Heart right ventricle (tissue), 16 donors: Measurements from ENCODE around the gene RMDN3. TPM values are rescaled to one million over a fixed set of nuclear protein-coding genes. Genes with fewer than 3 reads are reported as not detected.

Experiments used
- ATAC-seq, 8 donors: fragments of 200-7000 bp; cut with Tn5 transposase; one replicate each; pipeline ENCODE4 v1.9.1; 2020; ENCODE audit warnings: mild to moderate bottlenecking in 8 of 8, moderate library complexity in 8 of 8, moderate number of reproducible peaks in 1 of 8
- DNase-seq, 2 donors: peaks; one replicate each; pipeline ENCODE4 v3.0.0-alpha.2; 2020
- H3K27ac ChIP-seq, 10 donors: fragments of 200-600 bp; sonication (generic) in 2 of 10; one replicate each; pipeline versions ENCODE4 v1.5.0 to v1.8.0; 2020 to 2022; ENCODE audit warnings: mild to moderate bottlenecking in 3 of 10
- H3K27me3 ChIP-seq, 7 donors: fragments of 200-600 bp; one replicate each; pipeline ENCODE4 v1.8.0; 2021 to 2022; ENCODE audit warnings: mild to moderate bottlenecking in 2 of 7
- H3K36me3 ChIP-seq, 9 donors: fragments of 200-600 bp; sonication (generic) in 1 of 9; one replicate each; pipeline versions ENCODE4 v1.5.0 to v1.8.0; 2020 to 2022; ENCODE audit warnings: mild to moderate bottlenecking in 2 of 9
- H3K4me1 ChIP-seq, 9 donors: fragments of 200-600 bp; sonication (generic) in 1 of 9; one replicate each; pipeline versions ENCODE4 v1.5.0 to v1.8.0; 2020 to 2022; ENCODE audit warnings: mild to moderate bottlenecking in 4 of 9
- H3K4me3 ChIP-seq, 10 donors: fragments of 200-600 bp; sonication (generic) in 2 of 10; one replicate each; pipeline versions ENCODE4 v1.5.0 to v1.8.0; 2020 to 2022; ENCODE audit warnings: mild to moderate bottlenecking in 7 of 10, moderate library complexity in 2 of 10
- H3K9me3 ChIP-seq, 11 donors: fragments of 200-600 bp in 10 of 11; sonication (generic) in 2 of 11; one replicate each; pipeline versions ENCODE4 v1.5.0 to v1.8.0; 2013 to 2022; ENCODE audit warnings: mild to moderate bottlenecking in 2 of 11, control low read depth in 1 of 11, moderate library complexity in 1 of 11
- WGBS, 2 donors: extraction: QIAGEN DNeasy Blood & Tissue Kit; methylation state at CpG; one replicate each; pipeline ENCODE4 v1.1.7; 2013; ENCODE audit warnings: inconsistent platforms in 1 of 2; 5-methylcytosine and 5-hydroxymethylcytosine counted together
- intact Hi-C, 10 donors: fragments of 100-400 bp; cut with DNase I; formaldehyde crosslinking; loops; one replicate each; pipeline versions ENCODE4 v1.11.1 to v1.14.2; 2022
- polyA plus RNA-seq, 2 donors: library from polyadenylated mRNA; stranded (reverse); fragments of 200-250 nt; gene quantifications; one replicate each; pipeline ENCODE4 v1.2.3, GENCODE V29; 2013
- total RNA-seq, 10 donors: library from RNA; stranded (reverse); fragmentation: NEBNext Ultra II Directional in 3 of 10; extraction: Animal tissue kit (Norgen Biotek cat#: 25700) in 3 of 10; gene quantifications; one replicate each; pipeline versions ENCODE4 v1.2.1 to v1.2.4, GENCODE V29; 2021 to 2023
- TF ChIP-seq, protein P1 (sequence below), 9 donors: fragments of 200-600 bp; sonication (generic) in 2 of 9; IDR thresholded peaks; one replicate each; pipeline versions ENCODE4 v1.5.0 to v1.8.0; 2021 to 2022; ENCODE audit warnings: antibody characterized with exemption in 9 of 9, mild to moderate bottlenecking in 5 of 9, moderate library complexity in 1 of 9
- donor health status: Arrhythmogenic right ventricular cardiomyopathy.
- donor health status: ischemic (EF 13 %, LVEDD 7.1; RV severe dilation, severe dysfunction).
- donor health status: healthy with polysubstance abuse.
- donor health status: DM: no; HTN: yes; CAD: no.
- donor health status: DM: no; HTN: no; CAD: no.
- donor health status: ischemic (EF 25% LVEDD 6.9; RV normal size, moderate dysfunction).
- donor health status: ischemic (EF 25% LVEDD 5.7; RV mildly dilated, moderate dysfunction).
- donor health status: healthy.
- donor health status: DM: yes; HTN: yes; CAD: no.
- donor health status: Ischemic cardiomyopathy.
- donor health status: ischemic (EF 35%, LVEDD 5.7; RV mildly dilated, moderate dysfunction).
- donor health status: nonischemic (EF 11% LVEDD 7.7; RV severe dilation, severe dysfunction).
- donor health status: DM: yes; HTN: yes; CAD: no.
- donor health status: PGD.
- donor health status: ischemic (EF 29% LVEDD 5.4; RV normal size, mild dysfunction).
- donor health status: nonischemic (EF 23%, LVEDD 6.1; RV moderate dilation, normal function).

Gene RMDN3
- total and polyA plus RNA-seq, 12 donors, result 12.2 to 21.7 (median 17.6) TPM

- Histone ChIP-seq H3K27me3 (no peaks in the 10 kb centered on the region), H3K9me3 (no peaks in the 10 kb centered on the region), H3K36me3 (peaks cover 0 to 32% (median 0%) of the 10 kb centered on the region in 9 donors), H3K4me1 (peaks cover 0 to 41% (median 19%) of the 10 kb centered on the region in 9 donors), H3K27ac (no peak overlapping the region), H3K4me3 (no peak overlapping the region)
- intact Hi-C loops, result no loop called here
- ATAC-seq (no peak), DNase-seq (no peak)
- 89% methylated on average over 3 of the region's 3 CpGs for WGBS, 2 donors
- TF ChIP-seq, protein P1, sequence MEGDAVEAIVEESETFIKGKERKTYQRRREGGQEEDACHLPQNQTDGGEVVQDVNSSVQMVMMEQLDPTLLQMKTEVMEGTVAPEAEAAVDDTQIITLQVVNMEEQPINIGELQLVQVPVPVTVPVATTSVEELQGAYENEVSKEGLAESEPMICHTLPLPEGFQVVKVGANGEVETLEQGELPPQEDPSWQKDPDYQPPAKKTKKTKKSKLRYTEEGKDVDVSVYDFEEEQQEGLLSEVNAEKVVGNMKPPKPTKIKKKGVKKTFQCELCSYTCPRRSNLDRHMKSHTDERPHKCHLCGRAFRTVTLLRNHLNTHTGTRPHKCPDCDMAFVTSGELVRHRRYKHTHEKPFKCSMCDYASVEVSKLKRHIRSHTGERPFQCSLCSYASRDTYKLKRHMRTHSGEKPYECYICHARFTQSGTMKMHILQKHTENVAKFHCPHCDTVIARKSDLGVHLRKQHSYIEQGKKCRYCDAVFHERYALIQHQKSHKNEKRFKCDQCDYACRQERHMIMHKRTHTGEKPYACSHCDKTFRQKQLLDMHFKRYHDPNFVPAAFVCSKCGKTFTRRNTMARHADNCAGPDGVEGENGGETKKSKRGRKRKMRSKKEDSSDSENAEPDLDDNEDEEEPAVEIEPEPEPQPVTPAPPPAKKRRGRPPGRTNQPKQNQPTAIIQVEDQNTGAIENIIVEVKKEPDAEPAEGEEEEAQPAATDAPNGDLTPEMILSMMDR (IDR thresholded peaks at IDR 0.05), result no peak
These were observed 44.5 kb upstream of the RMDN3 start for GRCh38 chr15:40799523-40799922.

DNA sequence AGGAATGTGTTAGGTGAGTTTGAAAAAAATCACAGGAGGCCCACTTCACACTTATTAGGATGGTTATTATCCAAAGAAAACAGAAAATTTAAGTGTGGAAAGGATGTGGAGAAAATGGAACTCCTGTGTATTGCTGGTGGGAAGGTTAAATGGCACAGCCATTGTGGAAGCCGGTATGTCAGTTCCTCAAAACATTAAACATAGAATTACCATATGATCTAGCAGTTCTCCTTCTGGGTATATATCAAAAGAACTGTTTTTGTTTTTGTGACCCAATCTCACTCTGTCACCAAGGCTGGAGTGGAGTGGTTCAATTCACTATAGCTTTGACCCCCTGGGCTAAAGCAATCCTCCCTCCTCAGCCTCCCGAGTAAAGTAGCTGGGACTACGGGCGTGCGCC is 41.5 kb upstream of the RMDN3 start:
- 94 to 97% methylated on average over 5 of the region's 5 CpGs for WGBS, 2 donors
- peaks cover 0 to 34% (median 20%) of the 10 kb centered on the region in 9 donors for H3K4me1 ChIP-seq
- H3K27me3 ChIP-seq, result no peaks in the 10 kb centered on the region
- no peaks in the 10 kb centered on the region for H3K9me3 ChIP-seq
- DNase-seq (no peak), ATAC-seq (no peak)
- peak overlapping the region in 1 of 10 donors; percentile 25 for H3K27ac ChIP-seq
- TF ChIP-seq, protein P1 (IDR thresholded peaks at IDR 0.05), result no peak
- intact Hi-C loops, result no loop called here
- H3K4me3 ChIP-seq, result no peak overlapping the region
- H3K36me3 ChIP-seq, result peaks cover 0 to 30% (median 0%) of the 10 kb centered on the region in 9 donors

DNA sequence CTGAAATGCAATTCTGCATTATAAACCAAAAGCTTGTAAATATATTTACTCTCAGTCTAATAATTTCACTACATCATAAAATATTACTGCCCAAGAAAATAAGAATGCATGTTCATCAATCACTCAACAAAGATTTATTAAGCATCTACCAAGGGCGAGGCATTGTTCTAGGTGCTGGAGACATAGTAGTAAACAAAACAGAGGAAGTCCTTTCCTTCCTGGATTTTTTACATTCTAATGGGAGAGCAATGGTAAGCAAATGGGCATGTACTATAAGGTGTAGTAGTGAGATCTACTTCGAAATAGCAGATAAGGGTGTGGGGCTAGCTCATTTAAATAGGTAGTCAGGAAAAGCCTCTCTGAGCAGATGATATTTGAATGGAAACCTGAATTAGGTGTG is 41.0 kb upstream of the RMDN3 start:
- Histone ChIP-seq H3K27ac (peak overlapping the region in 1 of 10 donors; percentile 25), H3K4me3 (no peak overlapping the region), H3K9me3 (no peaks in the 10 kb centered on the region), H3K4me1 (peaks cover 0 to 34% (median 20%) of the 10 kb centered on the region in 9 donors), H3K36me3 (peaks cover 0 to 35% (median 0%) of the 10 kb centered on the region in 9 donors), H3K27me3 (no peaks in the 10 kb centered on the region)
- WGBS, 2 donors, result 60 to 65% methylated on average over 2 of the region's 2 CpGs
- TF ChIP-seq, protein P1 (IDR thresholded peaks at IDR 0.05), result no peak
- ATAC-seq (no peak), DNase-seq (no peak)
- intact Hi-C loops, result no loop called here

- Histone ChIP-seq H3K36me3 (peaks cover 0 to 31% (median 0%) of the 10 kb centered on the region in 9 donors), H3K27ac (peak overlapping the region in 1 of 10 donors; percentile 26), H3K9me3 (no peaks in the 10 kb centered on the region), H3K27me3 (no peaks in the 10 kb centered on the region), H3K4me3 (no peak overlapping the region), H3K4me1 (peaks cover 0 to 42% (median 20%) of the 10 kb centered on the region in 9 donors)
- DNase-seq (no peak), ATAC-seq (peak in 5 of 8 donors; percentile 24 to 68 (median 43))
- TF ChIP-seq, protein P1 (IDR thresholded peaks at IDR 0.05), result no peak
- 69 to 70% methylated on average over 9 of the region's 9 CpGs for WGBS, 2 donors
- intact Hi-C loops, result no loop called here
These were observed 38.3 kb upstream of the RMDN3 start for GRCh38 chr15:40793216-40793989.
